OCI-LY1 (cell line): Measurements from ENCODE around the gene SPDL1.

ENCODE experiments used
- H2AFZ ChIP-seq: fragments of 200-600 bp; sonication (generic), shearing (Covaris generic); 2 replicates; pipeline ENCODE4 v1.6.0; 2014; ENCODE audit warnings: antibody characterized with exemption, mild to moderate bottlenecking, low read length
- H3F3A ChIP-seq: fragments of 200-600 bp; sonication (generic), shearing (Covaris generic); 2 replicates; pipeline ENCODE4 v1.6.0; 2014; ENCODE audit warnings: mild to moderate bottlenecking, antibody characterized with exemption, low read length, moderate library complexity; ENCODE audit not compliant: insufficient read depth
- H3K27ac ChIP-seq: fragments of 200-600 bp; sonication (generic); 2 replicates; pipeline ENCODE4 v1.5.1; 2014; ENCODE audit warnings: low read length, mixed run types, mild to moderate bottlenecking, low read depth; ENCODE audit not compliant: poor library complexity, severe bottlenecking
- H3K27me3 ChIP-seq: fragments of 200-600 bp; sonication (generic); 2 replicates; pipeline ENCODE4 v1.6.0; 2014; ENCODE audit warnings: antibody characterized with exemption, mild to moderate bottlenecking, low read length, moderate library complexity; ENCODE audit not compliant: insufficient read depth
- H3K36me3 ChIP-seq: fragments of 200-600 bp; sonication (generic); 2 replicates; pipeline ENCODE4 v1.6.1; 2014; ENCODE audit warnings: mild to moderate bottlenecking, antibody characterized with exemption, low read length, moderate library complexity, mixed read lengths; ENCODE audit not compliant: insufficient read depth
- H3K4me1 ChIP-seq: fragments of 200-600 bp; sonication (generic); 2 replicates; pipeline ENCODE4 v1.5.1; 2014; ENCODE audit warnings: mild to moderate bottlenecking, low read length, moderate library complexity; ENCODE audit not compliant: insufficient read depth, severe bottlenecking
- H3K4me2 ChIP-seq: fragments of 200-600 bp; sonication (generic), shearing (Covaris generic); 2 replicates; pipeline ENCODE4 v1.6.1; 2014; ENCODE audit warnings: low read length
- H3K4me3 ChIP-seq: fragments of 200-600 bp; sonication (generic); 2 replicates; pipeline ENCODE4 v1.5.1; 2014; ENCODE audit warnings: low read length, low read depth, mild to moderate bottlenecking, mixed read lengths; ENCODE audit not compliant: poor library complexity, severe bottlenecking
- H3K79me2 ChIP-seq: fragments of 200-600 bp; shearing (Covaris generic); 2 replicates; pipeline ENCODE4 v1.6.1; 2016; ENCODE audit warnings: mixed run types, low read length, mixed read lengths; ENCODE audit not compliant: insufficient read depth
- H3K9ac ChIP-seq: fragments of 200-600 bp; sonication (generic), shearing (Covaris generic); 2 replicates; pipeline ENCODE4 v1.6.1; 2014; ENCODE audit warnings: mild to moderate bottlenecking, low read length, mixed read lengths
- H3K9me2 ChIP-seq: fragments of 200-600 bp; sonication (generic), shearing (Covaris generic); 2 replicates; pipeline ENCODE4 v1.6.1; 2014; ENCODE audit warnings: low read depth, mild to moderate bottlenecking, low read length, mixed read lengths
- H3K9me3 ChIP-seq: fragments of 200-600 bp; shearing (Covaris generic); 2 replicates; pipeline ENCODE4 v1.6.1; 2014; ENCODE audit warnings: low read length, mixed read lengths
- H4K20me1 ChIP-seq: fragments of 200-600 bp; sonication (generic), shearing (Covaris generic); 2 replicates; pipeline ENCODE4 v1.6.0; 2016; ENCODE audit warnings: mild to moderate bottlenecking, low read length; ENCODE audit not compliant: insufficient read depth
- EZH2 ChIP-seq: fragments of 200-600 bp; sonication (generic), shearing (Covaris generic); IDR thresholded peaks from 2 replicates; pipeline ENCODE4 v1.8.0; 2017; ENCODE audit warnings: borderline replicate concordance, mixed run types, mild to moderate bottlenecking, antibody characterized with exemption, low read length, moderate library complexity, mixed read lengths
- TF ChIP-seq, protein P1 (sequence below): fragments of 200-600 bp; sonication (generic), shearing (Covaris generic); IDR thresholded peaks from 2 replicates; pipeline ENCODE4 v1.5.1; 2017; ENCODE audit warnings: mild to moderate bottlenecking, antibody characterized with exemption, low read length, moderate library complexity, mixed read lengths

Gene SPDL1, protein sequence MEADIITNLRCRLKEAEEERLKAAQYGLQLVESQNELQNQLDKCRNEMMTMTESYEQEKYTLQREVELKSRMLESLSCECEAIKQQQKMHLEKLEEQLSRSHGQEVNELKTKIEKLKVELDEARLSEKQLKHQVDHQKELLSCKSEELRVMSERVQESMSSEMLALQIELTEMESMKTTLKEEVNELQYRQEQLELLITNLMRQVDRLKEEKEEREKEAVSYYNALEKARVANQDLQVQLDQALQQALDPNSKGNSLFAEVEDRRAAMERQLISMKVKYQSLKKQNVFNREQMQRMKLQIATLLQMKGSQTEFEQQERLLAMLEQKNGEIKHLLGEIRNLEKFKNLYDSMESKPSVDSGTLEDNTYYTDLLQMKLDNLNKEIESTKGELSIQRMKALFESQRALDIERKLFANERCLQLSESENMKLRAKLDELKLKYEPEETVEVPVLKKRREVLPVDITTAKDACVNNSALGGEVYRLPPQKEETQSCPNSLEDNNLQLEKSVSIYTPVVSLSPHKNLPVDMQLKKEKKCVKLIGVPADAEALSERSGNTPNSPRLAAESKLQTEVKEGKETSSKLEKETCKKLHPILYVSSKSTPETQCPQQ

DNA sequence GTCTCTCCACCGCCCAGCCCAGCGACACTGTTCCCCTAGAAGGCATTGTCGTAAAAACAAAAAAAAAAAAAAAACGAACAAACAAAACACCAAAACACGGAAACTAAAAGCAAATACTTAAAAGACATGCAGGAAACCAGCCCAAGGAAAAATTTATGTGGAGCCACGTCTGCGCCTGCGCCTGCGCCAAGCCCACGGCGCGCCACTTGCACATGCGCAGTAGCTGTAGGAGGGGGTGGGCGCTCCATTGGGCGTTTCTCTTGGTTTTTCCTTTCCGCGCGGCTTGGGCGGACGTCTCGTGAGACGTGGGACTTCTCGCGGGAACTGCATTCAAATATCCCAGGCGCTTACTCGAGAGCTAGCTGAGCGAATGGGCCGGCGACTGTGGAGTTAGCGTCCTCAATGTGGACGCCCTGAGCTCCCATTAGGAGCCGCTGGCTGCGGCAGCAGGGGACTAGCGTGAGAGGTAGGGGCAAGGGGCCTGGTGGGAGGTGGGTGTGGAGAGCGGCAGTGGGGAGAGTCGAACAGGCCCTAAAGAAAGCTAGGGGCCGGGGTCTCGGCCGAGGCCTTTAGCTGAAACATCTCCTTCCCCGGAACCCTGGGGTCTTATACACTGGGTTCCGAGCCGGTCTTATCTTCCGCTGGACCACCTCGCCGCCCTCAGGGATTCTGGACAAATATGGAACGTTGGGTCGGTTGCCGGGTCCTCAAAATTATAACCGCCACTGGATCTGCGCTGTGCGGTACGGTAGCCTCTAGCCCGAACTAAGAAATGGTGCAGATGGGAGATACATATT, at the start of gene SPDL1:
Gene SPDL1 (plus strand): TSS at position 350 of the 797 bp plus-strand sequence. CDS start 4,644 bp downstream, outside the sequence.
- H3K79me2 ChIP-seq: peaks cover 16% of the 10 kb centered on the region

DNA sequence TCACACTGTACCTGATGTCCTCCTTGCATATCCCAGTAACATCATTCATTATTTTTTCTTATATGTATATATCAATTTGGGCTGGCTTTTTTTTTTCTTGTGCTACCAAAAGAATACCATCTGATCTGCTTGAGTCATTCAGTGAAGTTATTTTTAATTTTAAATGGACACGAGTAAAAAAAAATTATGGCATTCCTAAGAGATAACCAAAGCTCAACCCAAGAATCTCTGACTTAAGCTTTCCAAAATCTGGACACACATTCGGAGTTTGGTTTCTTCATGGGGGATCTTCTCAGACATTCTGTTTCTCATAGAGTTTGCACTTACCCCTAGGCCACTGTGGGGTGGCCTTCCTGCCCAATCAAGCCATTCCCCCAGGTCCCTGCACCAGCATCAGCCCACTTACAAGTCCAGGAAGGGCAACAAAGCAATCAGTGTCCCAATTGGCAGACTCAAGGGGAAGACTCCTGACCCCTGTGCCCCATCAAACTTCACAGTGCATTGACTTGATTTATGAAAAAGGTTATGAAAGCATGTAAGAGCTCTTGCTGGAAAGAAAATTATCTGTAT, 49.2 kb upstream of the SPDL1 start:
- no peaks in the 10 kb centered on the region for H4K20me1 ChIP-seq
- no peaks in the 10 kb centered on the region for H3K27me3 ChIP-seq
- no peaks in the 10 kb centered on the region for H3K9me3 ChIP-seq
- H3K4me1 ChIP-seq: no peaks in the 10 kb centered on the region
- no peaks in the 10 kb centered on the region for H3F3A ChIP-seq
- H3K9me2 ChIP-seq: no peaks in the 10 kb centered on the region
- no peak overlapping the region for H2AFZ ChIP-seq
- no peak overlapping the region for H3K4me2 ChIP-seq
- TF ChIP-seq, protein P1, sequence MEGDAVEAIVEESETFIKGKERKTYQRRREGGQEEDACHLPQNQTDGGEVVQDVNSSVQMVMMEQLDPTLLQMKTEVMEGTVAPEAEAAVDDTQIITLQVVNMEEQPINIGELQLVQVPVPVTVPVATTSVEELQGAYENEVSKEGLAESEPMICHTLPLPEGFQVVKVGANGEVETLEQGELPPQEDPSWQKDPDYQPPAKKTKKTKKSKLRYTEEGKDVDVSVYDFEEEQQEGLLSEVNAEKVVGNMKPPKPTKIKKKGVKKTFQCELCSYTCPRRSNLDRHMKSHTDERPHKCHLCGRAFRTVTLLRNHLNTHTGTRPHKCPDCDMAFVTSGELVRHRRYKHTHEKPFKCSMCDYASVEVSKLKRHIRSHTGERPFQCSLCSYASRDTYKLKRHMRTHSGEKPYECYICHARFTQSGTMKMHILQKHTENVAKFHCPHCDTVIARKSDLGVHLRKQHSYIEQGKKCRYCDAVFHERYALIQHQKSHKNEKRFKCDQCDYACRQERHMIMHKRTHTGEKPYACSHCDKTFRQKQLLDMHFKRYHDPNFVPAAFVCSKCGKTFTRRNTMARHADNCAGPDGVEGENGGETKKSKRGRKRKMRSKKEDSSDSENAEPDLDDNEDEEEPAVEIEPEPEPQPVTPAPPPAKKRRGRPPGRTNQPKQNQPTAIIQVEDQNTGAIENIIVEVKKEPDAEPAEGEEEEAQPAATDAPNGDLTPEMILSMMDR: no peak
- no peak for TF ChIP-seq EZH2
- H3K27ac ChIP-seq: no peak overlapping the region
- H3K9ac ChIP-seq: no peak overlapping the region
- H3K79me2 ChIP-seq: no peaks in the 10 kb centered on the region
- H3K36me3 ChIP-seq: no peaks in the 10 kb centered on the region
- no peak overlapping the region for H3K4me3 ChIP-seq

More for the DNA sequence above, at the start of gene SPDL1:
- Histone ChIP-seq H4K20me1 (no peaks in the 10 kb centered on the region), H3K9ac (peak within 1 kb of the TSS; percentile 84), H3K9me3 (no peaks in the 10 kb centered on the region), H3K4me2 (peak within 1 kb of the TSS; percentile 76), H3K36me3 (peaks cover 9% of the 10 kb centered on the region; the same call in 1 of the 2 replicates), H3F3A (no peaks in the 10 kb centered on the region), H3K27me3 (no peaks in the 10 kb centered on the region), H3K4me1 (peaks cover 11% of the 10 kb centered on the region), H3K9me2 (no peaks in the 10 kb centered on the region), H3K4me3 (peak within 1 kb of the TSS; percentile 77), H3K27ac (peak within 1 kb of the TSS; percentile 55), H2AFZ (peak within 1 kb of the TSS; percentile 65)
- TF ChIP-seq, protein P1: no peak
- no peak for TF ChIP-seq EZH2

DNA sequence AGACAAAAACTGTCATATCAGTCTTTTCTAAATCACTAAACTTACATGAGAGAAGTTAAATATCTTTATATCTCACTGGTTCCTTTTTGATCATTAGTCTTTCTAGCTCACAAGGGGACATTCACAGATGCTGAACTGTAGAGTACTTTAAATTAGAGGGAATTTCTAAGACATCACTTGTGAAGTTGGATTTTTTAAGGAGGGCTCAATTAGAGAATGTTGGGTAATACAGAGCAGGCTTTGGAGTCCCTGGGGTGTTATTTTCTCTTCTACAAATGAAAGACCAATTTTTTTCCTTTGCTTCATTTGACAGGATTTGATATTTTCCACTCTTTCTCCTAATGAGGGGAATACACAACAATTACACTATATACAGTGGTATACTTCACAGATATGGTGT, 48.6 kb upstream of the SPDL1 start:
- TF ChIP-seq, protein P1: no peak
- no peak for TF ChIP-seq EZH2
- Histone ChIP-seq H3K4me1 (no peaks in the 10 kb centered on the region), H4K20me1 (no peaks in the 10 kb centered on the region), H3K9me3 (no peaks in the 10 kb centered on the region), H3K4me2 (no peak overlapping the region), H3K79me2 (no peaks in the 10 kb centered on the region), H3K36me3 (no peaks in the 10 kb centered on the region), H3F3A (no peaks in the 10 kb centered on the region), H3K4me3 (no peak overlapping the region), H3K27me3 (no peaks in the 10 kb centered on the region), H2AFZ (no peak overlapping the region), H3K27ac (no peak overlapping the region), H3K9ac (no peak overlapping the region), H3K9me2 (no peaks in the 10 kb centered on the region)
